K562 (cell line): ENCODE measurements around the gene FMO2. TPM values are rescaled to one million over a fixed set of nuclear protein-coding genes. Genes with fewer than 3 reads are reported as not detected.

ENCODE experiments used
- ATAC-seq: fragments of 200-7000 bp; cut with Tn5 transposase; 3 replicates; pipeline ENCODE4 v1.9.1; 2020; ENCODE audit warnings: moderate library complexity
- BruUV-seq: library from RNA; stranded (reverse); fragments of 400-500 nt; replicated peaks from 2 replicates; lab custom pipeline; 2021; lab: Mats Ljungman, UMichigan
- CTCF ChIA-PET: fragments of 300-600 bp; formaldehyde crosslinking; extraction: SDS; loops from one replicate; lab custom pipeline; 2021; ENCODE audit warnings: low intra/inter-chr PET ratio; lab: Yijun Ruan, JAX
- POLR2A ChIA-PET: fragments of 300-600, 350-650 bp; sonication (Branson Sonifier 250); formaldehyde crosslinking; extraction: SDS; loops from one replicate; lab custom pipeline; 2021; ENCODE audit warnings: antibody characterized with exemption, inconsistent platforms; lab: Yijun Ruan, JAX
- DNase-seq, 4 experiments: peaks; one replicate each; pipeline versions ENCODE4 v3.0.0 to v3.0.0-alpha.2; 2011 to 2018; ENCODE audit warnings: low spot score in 3 of 4, mixed read lengths in 3 of 4; ENCODE audit errors: extremely low read depth in 1 of 4
- FAIRE-seq: peaks from 2 replicates; lab custom pipeline; 2011; peaks lifted over from hg19 to GRCh38; lab: Jason Lieb, UNC
- H2AFZ ChIP-seq: 2 replicates; pipeline ENCODE4 v1.6.0; 2011; ENCODE audit warnings: low read depth, low read length, control low read depth, inconsistent platforms
- H3K27ac ChIP-seq: fragments of 200-600 bp; 3 replicates; pipeline ENCODE4 v1.8.0; 2011; ENCODE audit warnings: low read depth, mild to moderate bottlenecking, control low read depth, inconsistent platforms, low read length, moderate library complexity, mixed read lengths; ENCODE audit errors: extremely low read depth
- H3K27me3 ChIP-seq, 2 experiments: fragments of 300-600 bp in 1 of 2; 2 replicates in 1 of 2; 3 replicates in 1 of 2; pipeline versions ENCODE4 v1.6.0 to v1.8.0; 2011; ENCODE audit warnings: inconsistent platforms in 2 of 2, low read length in 2 of 2, mild to moderate bottlenecking in 1 of 2, mixed read lengths in 1 of 2, moderate library complexity in 1 of 2; ENCODE audit not compliant: control insufficient read depth in 2 of 2, insufficient read depth in 2 of 2
- H3K36me3 ChIP-seq: fragments of 300-600 bp; 3 replicates; pipeline ENCODE4 v1.8.0; 2011; ENCODE audit warnings: mild to moderate bottlenecking, low read length, inconsistent platforms; ENCODE audit not compliant: control insufficient read depth, insufficient read depth
- H3K4me1 ChIP-seq, 2 experiments: fragments of 200-600 bp in 1 of 2; replicated peaks in 1 of 2; 2 replicates in 1 of 2; 3 replicates in 1 of 2; pipeline versions ENCODE4 v1.5.1 to v1.8.0; 2011; ENCODE audit warnings: inconsistent platforms in 2 of 2, low read length in 2 of 2, mild to moderate bottlenecking in 1 of 2, mixed read lengths in 1 of 2, moderate library complexity in 1 of 2; ENCODE audit not compliant: control insufficient read depth in 2 of 2, insufficient read depth in 2 of 2
- H3K4me2 ChIP-seq: 2 replicates; pipeline ENCODE4 v1.6.1; 2011; ENCODE audit warnings: low read length, control low read depth, inconsistent platforms, mixed read lengths; ENCODE audit not compliant: insufficient read depth
- H3K4me3 ChIP-seq: fragments of 200-600 bp; sonication (generic), shearing (Covaris generic); 2 replicates; pipeline ENCODE4 v1.5.1; 2016; ENCODE audit warnings: control low read depth, inconsistent platforms
- H3K79me2 ChIP-seq: fragments of 200-600 bp; 3 replicates; pipeline ENCODE4 v1.8.0; 2011; ENCODE audit warnings: low read length, inconsistent platforms; ENCODE audit not compliant: control insufficient read depth, insufficient read depth
- H3K9ac ChIP-seq, 2 experiments: 2 replicates each; pipeline versions ENCODE4 v1.6.0 to v1.6.1; 2011; ENCODE audit warnings: low read depth in 2 of 2, low read length in 2 of 2, control low read depth in 1 of 2, inconsistent platforms in 1 of 2, mild to moderate bottlenecking in 1 of 2, mixed read lengths in 1 of 2; ENCODE audit not compliant: insufficient read depth in 1 of 2
- H3K9me1 ChIP-seq: one replicate; pipeline ENCODE4 v1.6.0; 2011; ENCODE audit warnings: inconsistent platforms, mild to moderate bottlenecking, low read length, moderate library complexity; ENCODE audit not compliant: control insufficient read depth, insufficient read depth
- H3K9me3 ChIP-seq: replicated peaks from 2 replicates; pipeline ENCODE4 v1.5.1; 2011; ENCODE audit warnings: low read depth, low read length, inconsistent platforms; ENCODE audit not compliant: control insufficient read depth, insufficient read depth
- H4K20me1 ChIP-seq: replicated peaks from 2 replicates; pipeline ENCODE4 v1.6.1; 2011; ENCODE audit warnings: low read length, inconsistent platforms, mixed read lengths; ENCODE audit not compliant: control insufficient read depth, insufficient read depth
- CBX1 ChIP-seq: sonication (generic); IDR thresholded peaks from 2 replicates; pipeline ENCODE4 v1.6.1; 2016; ENCODE audit warnings: antibody characterized with exemption, low read depth, mild to moderate bottlenecking
- CEBPG ChIP-seq, 3 experiments: fragments of 200-800 bp in 1 of 3; sonication (Bioruptor generic) in 1 of 3; sonication (generic) in 1 of 3; formaldehyde crosslinking in 1 of 3; IDR thresholded peaks in 2 of 3; conservative IDR thresholded peaks in 1 of 3; 2 replicates each; pipeline versions ENCODE4 v1.6.1 to v1.8.0; 2016 to 2022; ENCODE audit warnings: missing compliant biosample characterization in 2 of 3, missing genetic modification characterization in 2 of 3, mild to moderate bottlenecking in 1 of 3, missing genetic modification reagents in 1 of 3
- DACH1 ChIP-seq: fragments of 450-650 bp; IDR thresholded peaks from 2 replicates; pipeline ENCODE4 v1.6.1; 2018; ENCODE audit not compliant: partially characterized antibody
- FOXA1 ChIP-seq: fragments of 450-650 bp; IDR thresholded peaks from 2 replicates; pipeline ENCODE4 v1.6.1; 2016; ENCODE audit warnings: mild to moderate bottlenecking, borderline replicate concordance
- HIVEP1 ChIP-seq: fragments of 250-450 bp; sonication (Bioruptor Pico); IDR thresholded peaks from 2 replicates; pipeline ENCODE4 v1.4.0; 2020; ENCODE audit warnings: mild to moderate bottlenecking
- HOXB6 ChIP-seq: fragments of 250-450 bp; sonication (Bioruptor Pico); IDR thresholded peaks from 2 replicates; pipeline ENCODE4 v1.5.1; 2022; ENCODE audit warnings: mild to moderate bottlenecking, borderline replicate concordance
- MEF2A ChIP-seq: IDR thresholded peaks from 2 replicates; pipeline ENCODE4 v1.6.1; 2011; ENCODE audit warnings: low read depth, mild to moderate bottlenecking, low read length, moderate library complexity; ENCODE audit not compliant: control insufficient read depth
- MLLT1 ChIP-seq, 2 experiments: fragments of 450-650 bp; IDR thresholded peaks; 2 replicates each; pipeline ENCODE4 v1.6.1; 2016
- NFYB ChIP-seq: IDR thresholded peaks from 2 replicates; pipeline ENCODE4 v1.6.1; 2011; ENCODE audit warnings: mild to moderate bottlenecking, moderate library complexity; ENCODE audit not compliant: insufficient read length; ENCODE audit errors: extremely low read depth
- POLR2AphosphoS2 ChIP-seq: IDR thresholded peaks from 2 replicates; pipeline ENCODE4 v1.6.1; 2012; ENCODE audit warnings: low read length, improper control_type of control experiment
- POLR3A ChIP-seq: IDR thresholded peaks from 2 replicates; pipeline ENCODE4 v1.6.1; 2011; ENCODE audit warnings: borderline replicate concordance, mild to moderate bottlenecking, moderate library complexity; ENCODE audit not compliant: insufficient read length, insufficient read depth; ENCODE audit errors: extremely low read depth
- PRMT5 ChIP-seq: sonication (generic); formaldehyde crosslinking; IDR thresholded peaks from 2 replicates; pipeline ENCODE4 v1.5.0; 2020; ENCODE audit warnings: missing genetic modification reagents
- SIX5 ChIP-seq, 2 experiments: IDR thresholded peaks; 2 replicates each; pipeline ENCODE4 v1.6.1; 2011; ENCODE audit warnings: low read length in 2 of 2, borderline replicate concordance in 1 of 2, low read depth in 1 of 2, mild to moderate bottlenecking in 1 of 2, moderate library complexity in 1 of 2; ENCODE audit not compliant: insufficient read depth in 1 of 2
- ZNF143 ChIP-seq: sonication (generic); formaldehyde crosslinking; IDR thresholded peaks from 2 replicates; pipeline ENCODE4 v1.9.0; 2022; ENCODE audit warnings: mild to moderate bottlenecking, missing genetic modification reagents
- ZNF583 ChIP-seq: fragments of 250-450 bp; sonication (Bioruptor Pico); IDR thresholded peaks from 2 replicates; pipeline ENCODE4 v1.4.0; 2020
- WGBS: fragments of 100-300 bp; shearing (Covaris generic); methylation state at CpG from one replicate; pipeline ENCODE4 v1.1.6; 2016; ENCODE audit warnings: low coverage, mixed read lengths; ENCODE audit not compliant: insufficient coverage; ENCODE audit errors: missing lambda C conversion rate; 5-methylcytosine and 5-hydroxymethylcytosine counted together
- in situ Hi-C: fragments of 300-500 bp; cut with MboI; formaldehyde crosslinking; loops from 4 replicates; pipeline ENCODE4 v1.15.0; 2018; ENCODE audit warnings: inconsistent platforms, mixed read lengths
- intact Hi-C: fragments of 100-400 bp; cut with micrococcal nuclease; formaldehyde crosslinking; loops from 2 replicates; pipeline ENCODE4 v1.14.2; 2022
- polyA plus RNA-seq, 8 experiments: library from polyadenylated mRNA; depleted of rRNA in 4 of 8; stranded (reverse) in 5 of 8; unstranded in 3 of 8; fragments of >200 nt; fragmentation: Nextera tagmentation in 2 of 8; fragmentation: Illumina TruSeq in 1 of 8; extraction: Ambion mirVana in 2 of 8; extraction: Trizol in 1 of 8; gene quantifications; 2 replicates each; pipeline versions ENCODE4 v1.2.1 to v1.2.3, GENCODE V29; 2011 to 2014; ENCODE audit warnings: inconsistent platforms in 1 of 8, missing spikeins in 1 of 8
- total RNA-seq, 7 experiments: library from RNA; depleted of rRNA in 6 of 7; stranded (reverse); fragments of >200 nt in 6 of 7; fragmentation: Illumina TruSeq in 2 of 7; extraction: Trizol in 2 of 7; gene quantifications; 2 replicates each; pipeline versions ENCODE4 v1.2.1 to v1.2.3, GENCODE V29; 2011 to 2021; ENCODE audit warnings: low replicate concordance in 1 of 7

FMO2 gene
- total and polyA plus RNA-seq, 9 of the 15 experiments (the other 6 are each of a cell fraction or from before 2014, with no cell fraction given) = not detected

GRCh38 chr1:171159148-171159547 lies 26.0 kb upstream of the FMO2 start:
- Histone ChIP-seq H3K4me2 (no peak overlapping the region), H3K79me2 (no peaks in the 10 kb centered on the region), H3K27me3 (no peaks in the 10 kb centered on the region), H3K4me1 (no peaks in the 10 kb centered on the region), H3K36me3 (no peaks in the 10 kb centered on the region), H3K9me3 (no peaks in the 10 kb centered on the region; the same call in 1 of the 2 replicates), H3K9me1 (no peaks in the 10 kb centered on the region), H3K4me3 (no peak overlapping the region), H2AFZ (no peak overlapping the region), H3K9ac (no peak overlapping the region), H3K27ac (no peak overlapping the region), H4K20me1 (no peaks in the 10 kb centered on the region)
- intact Hi-C loops (no loop called here), in situ Hi-C loops (no loop called here)
- 0% methylated on average over 2 of the region's 2 CpGs for WGBS
- TF ChIP-seq HIVEP1 (CRISPR knock-in tag) (no peak), CBX1 (no peak), HOXB6 (no peak), DACH1 (no peak)
- ATAC-seq (no peak), DNase-seq (no peak), FAIRE-seq (no peak)
- BruUV-seq = no TSS peak
- CTCF ChIA-PET = no interaction called here
- POLR2A ChIA-PET = no interaction called here

GRCh38 chr1:171160211-171160610 lies 24.9 kb upstream of the FMO2 start:
- FAIRE-seq (no peak), ATAC-seq (no peak), DNase-seq (no peak)
- no peaks in the 10 kb centered on the region for H3K27me3 ChIP-seq
- H3K79me2 ChIP-seq = no peaks in the 10 kb centered on the region
- no peak overlapping the region for H3K27ac ChIP-seq
- in situ Hi-C loops = no loop called here
- no peaks in the 10 kb centered on the region for H4K20me1 ChIP-seq
- ChIA-PET CTCF (no interaction called here), POLR2A (no interaction called here)
- no peaks in the 10 kb centered on the region for H3K36me3 ChIP-seq
- H3K9me1 ChIP-seq = no peaks in the 10 kb centered on the region
- no peaks in the 10 kb centered on the region for H3K4me1 ChIP-seq
- H3K9me3 ChIP-seq = no peaks in the 10 kb centered on the region; the same call in 1 of the 2 replicates
- 2% methylated on average over 3 of the region's 3 CpGs for WGBS
- no TSS peak for BruUV-seq
- no peak overlapping the region for H3K4me2 ChIP-seq
- H3K4me3 ChIP-seq = no peak overlapping the region
- intact Hi-C loops = no loop called here
- H2AFZ ChIP-seq = no peak overlapping the region
- no peak overlapping the region for H3K9ac ChIP-seq
- TF ChIP-seq MLLT1 (IDR thresholded peaks at IDR 0.05) = no peak
- TF ChIP-seq NFYB = no peak
- TF ChIP-seq CEBPG (CRISPR knock-in tag; IDR thresholded peaks at IDR 0.05) = no peak
- TF ChIP-seq CEBPG (tag; conservative IDR thresholded peaks at IDR 0.05 in 1 of 2, IDR thresholded peaks at IDR 0.05 in 1 of 2) = no peak
- no peak for TF ChIP-seq MEF2A
- TF ChIP-seq POLR2AphosphoS2 = no peak
- TF ChIP-seq ZNF583 (CRISPR knock-in tag) = no peak
- TF ChIP-seq FOXA1 = no peak
- no peak for TF ChIP-seq PRMT5 (CRISPR knock-in tag)
- TF ChIP-seq POLR3A = no peak
- TF ChIP-seq ZNF143 (CRISPR knock-in tag) = no peak
- no peak for TF ChIP-seq SIX5 (IDR thresholded peaks at IDR 0.05; ENCODE audit: borderline replicate concordance in 1 of 2, insufficient read depth in 1 of 2, low read depth in 1 of 2, low read length in 2 of 2)
